Effector memory CD8-positive, alpha-beta T cell (primary cell): ENCODE measurements around the gene CFAP53.

Experiments
- ATAC-seq: fragments of 150-1000 bp; cut with Tn5 transposase; replicated peaks from 2 replicates; pipeline ENCODE4 v1.10.0; 2021; ENCODE audit warnings: mild to moderate bottlenecking, moderate library complexity
- DNase-seq, 3 experiments: peaks; one replicate each; pipeline ENCODE4 v3.0.0; 2021
- H3K27ac Mint-ChIP-seq, 2 donors: one replicate each; pipeline ENCODE4 v1.8.0; 2022; ENCODE audit warnings: mild to moderate bottlenecking in 2 of 2, mixed read lengths in 2 of 2, moderate library complexity in 2 of 2
- H3K27me3 Mint-ChIP-seq, 2 donors: one replicate each; pipeline ENCODE4 v1.8.0; 2022; ENCODE audit warnings: mixed read lengths in 2 of 2
- H3K36me3 Mint-ChIP-seq: one replicate; pipeline ENCODE4 v1.8.0; 2022; ENCODE audit warnings: mild to moderate bottlenecking, moderate library complexity, mixed read lengths; ENCODE audit not compliant: insufficient read depth
- H3K4me1 Mint-ChIP-seq, 2 donors: one replicate each; pipeline ENCODE4 v1.8.0; 2022; ENCODE audit warnings: low read depth in 2 of 2, mixed read lengths in 2 of 2
- H3K4me3 Mint-ChIP-seq, 2 donors: one replicate each; pipeline ENCODE4 v1.8.0; 2022; ENCODE audit warnings: mild to moderate bottlenecking in 2 of 2, mixed read lengths in 2 of 2, moderate library complexity in 2 of 2
- H3K9me3 Mint-ChIP-seq, 2 donors: one replicate each; pipeline ENCODE4 v1.8.0; 2022; ENCODE audit warnings: mixed read lengths in 2 of 2

CFAP53 gene

GRCh38 chr18:50190926-50191325, 75.4 kb downstream of the CFAP53 start:
- Mint-ChIP-seq H3K4me3 (no peak overlapping the region), H3K4me1 (peaks cover 4 to 12% of the 10 kb centered on the region in 2 donors), H3K27me3 (peaks cover 60 to 67% of the 10 kb centered on the region in 2 donors), H3K27ac (no peak overlapping the region), H3K9me3 (no peaks in the 10 kb centered on the region), H3K36me3 (no peaks in the 10 kb centered on the region)
- DNase-seq (no peak), ATAC-seq (no peak)

GRCh38 chr18:50190236-50190635, 76.1 kb downstream of the CFAP53 start:
- Mint-ChIP-seq H3K27me3 (peaks cover 54 to 60% of the 10 kb centered on the region in 2 donors), H3K4me3 (no peak overlapping the region), H3K9me3 (no peaks in the 10 kb centered on the region), H3K27ac (no peak overlapping the region), H3K36me3 (no peaks in the 10 kb centered on the region), H3K4me1 (peaks cover 0 to 10% of the 10 kb centered on the region in 2 donors)
- DNase-seq, result no peak
- no peak for ATAC-seq

- ATAC-seq (no peak), DNase-seq (no peak)
- H3K27me3 Mint-ChIP-seq, result peaks cover 56 to 60% of the 10 kb centered on the region in 2 donors
- H3K9me3 Mint-ChIP-seq, result no peaks in the 10 kb centered on the region
- H3K27ac Mint-ChIP-seq, result no peak overlapping the region
- no peaks in the 10 kb centered on the region for H3K36me3 Mint-ChIP-seq
- no peak overlapping the region for H3K4me3 Mint-ChIP-seq
- H3K4me1 Mint-ChIP-seq, result peaks cover 0 to 10% of the 10 kb centered on the region in 2 donors
Observed at GRCh38 chr18:50189160-50189559, 77.1 kb downstream of the CFAP53 start.

GRCh38 chr18:50188652-50189051, 77.6 kb downstream of the CFAP53 start:
- H3K27me3 Mint-ChIP-seq, result peaks cover 54 to 60% of the 10 kb centered on the region in 2 donors
- H3K4me1 Mint-ChIP-seq, result peaks cover 0 to 5% of the 10 kb centered on the region in 2 donors
- no peak overlapping the region for H3K4me3 Mint-ChIP-seq
- H3K27ac Mint-ChIP-seq, result no peak overlapping the region
- no peaks in the 10 kb centered on the region for H3K36me3 Mint-ChIP-seq
- H3K9me3 Mint-ChIP-seq, result no peaks in the 10 kb centered on the region
- DNase-seq (no peak), ATAC-seq (no peak)

GRCh38 chr18:50187659-50188058, 78.6 kb downstream of the CFAP53 start:
- H3K4me1 Mint-ChIP-seq, result no peaks in the 10 kb centered on the region
- H3K9me3 Mint-ChIP-seq, result no peaks in the 10 kb centered on the region
- peaks cover 53 to 60% of the 10 kb centered on the region in 2 donors for H3K27me3 Mint-ChIP-seq
- DNase-seq (no peak), ATAC-seq (no peak)
- no peaks in the 10 kb centered on the region for H3K36me3 Mint-ChIP-seq
- no peak overlapping the region for H3K4me3 Mint-ChIP-seq
- H3K27ac Mint-ChIP-seq, result no peak overlapping the region

- Mint-ChIP-seq H3K27me3 (peaks cover 51 to 56% of the 10 kb centered on the region in 2 donors), H3K4me1 (no peaks in the 10 kb centered on the region), H3K4me3 (no peak overlapping the region), H3K27ac (no peak overlapping the region), H3K36me3 (no peaks in the 10 kb centered on the region), H3K9me3 (no peaks in the 10 kb centered on the region)
- ATAC-seq (no peak), DNase-seq (no peak)
Observed at GRCh38 chr18:50186385-50186784, 79.9 kb downstream of the CFAP53 start.

- Mint-ChIP-seq H3K4me1 (no peaks in the 10 kb centered on the region), H3K9me3 (no peaks in the 10 kb centered on the region), H3K4me3 (no peak overlapping the region), H3K27me3 (peaks cover 43 to 54% of the 10 kb centered on the region in 2 donors), H3K27ac (no peak overlapping the region), H3K36me3 (no peaks in the 10 kb centered on the region)
- ATAC-seq (no peak), DNase-seq (no peak)
Observed at GRCh38 chr18:50183556-50183955, 82.7 kb downstream of the CFAP53 start.

GRCh38 chr18:50182511-50182910, 83.8 kb downstream of the CFAP53 start:
- H3K27ac Mint-ChIP-seq, result no peak overlapping the region
- DNase-seq (no peak), ATAC-seq (no peak)
- H3K36me3 Mint-ChIP-seq, result no peaks in the 10 kb centered on the region
- no peak overlapping the region for H3K4me3 Mint-ChIP-seq
- H3K9me3 Mint-ChIP-seq, result no peaks in the 10 kb centered on the region
- H3K4me1 Mint-ChIP-seq, result no peaks in the 10 kb centered on the region
- peaks cover 45 to 65% of the 10 kb centered on the region in 2 donors for H3K27me3 Mint-ChIP-seq

- peaks cover 43 to 63% of the 10 kb centered on the region in 2 donors for H3K27me3 Mint-ChIP-seq
- H3K4me3 Mint-ChIP-seq, result no peak overlapping the region
- H3K36me3 Mint-ChIP-seq, result no peaks in the 10 kb centered on the region
- ATAC-seq (no peak), DNase-seq (no peak)
- H3K27ac Mint-ChIP-seq, result no peak overlapping the region
- no peaks in the 10 kb centered on the region for H3K4me1 Mint-ChIP-seq
- H3K9me3 Mint-ChIP-seq, result no peaks in the 10 kb centered on the region
Observed at GRCh38 chr18:50181590-50181989, 84.7 kb downstream of the CFAP53 start.

GRCh38 chr18:50179465-50179864, 86.8 kb downstream of the CFAP53 start:
- DNase-seq (no peak), ATAC-seq (no peak)
- Mint-ChIP-seq H3K4me1 (no peaks in the 10 kb centered on the region), H3K27ac (no peak overlapping the region), H3K9me3 (no peaks in the 10 kb centered on the region), H3K27me3 (peaks cover 45 to 69% of the 10 kb centered on the region in 2 donors), H3K4me3 (no peak overlapping the region), H3K36me3 (no peaks in the 10 kb centered on the region)

GRCh38 chr18:50177294-50177992, 88.9 kb downstream of the CFAP53 start:
- no peak for ATAC-seq
- Mint-ChIP-seq H3K36me3 (no peaks in the 10 kb centered on the region), H3K27ac (no peak overlapping the region), H3K9me3 (no peaks in the 10 kb centered on the region), H3K4me1 (no peaks in the 10 kb centered on the region), H3K27me3 (peaks cover 48 to 59% of the 10 kb centered on the region in 2 donors), H3K4me3 (no peak overlapping the region)
- no peak for DNase-seq
